ENCODE measurements around the gene OPCML.

GRCh38 chr11:133525976-133526375 is 6.3 kb downstream of the OPCML start:
- no peak for TF ChIP-seq CTCF (IDR thresholded peaks at IDR 0.05)
- no peak for TF ChIP-seq POLR2AphosphoS5 (IDR thresholded peaks at IDR 0.05; ENCODE audit: low read depth, low read length)
- no peak for TF ChIP-seq REST (IDR thresholded peaks at IDR 0.05; ENCODE audit: insufficient read depth in 1 of 2, low read depth in 2 of 2, low read length in 1 of 2)
- no peak for TF ChIP-seq SIN3A (IDR thresholded peaks at IDR 0.05; ENCODE audit: borderline replicate concordance, insufficient read depth, low read depth, low read length)
